Activated T-cell treated with anti-CD3 and anti-CD28 coated beads for 48 hours (primary cell): ENCODE results near the gene LAPTM5.

Experiments used
- DNase-seq: peaks from one replicate; pipeline ENCODE4 v3.0.0-alpha.2; 2020; ENCODE audit warnings: low read depth

Gene LAPTM5

GRCh38 chr1:30714536-30715090 is 43.0 kb downstream of the LAPTM5 start:
- no peak for DNase-seq

- DNase-seq: no peak
Measured at GRCh38 chr1:30714025-30714424, 43.5 kb downstream of the LAPTM5 start.

- no peak for DNase-seq
Measured at GRCh38 chr1:30713311-30713710, 44.3 kb downstream of the LAPTM5 start.

GRCh38 chr1:30712583-30712982 is 45.0 kb downstream of the LAPTM5 start:
- no peak for DNase-seq

- DNase-seq: no peak
Measured at GRCh38 chr1:30710407-30710806, 47.2 kb downstream of the LAPTM5 start.

- no peak for DNase-seq
Measured at GRCh38 chr1:30708361-30708728, 49.2 kb downstream of the LAPTM5 start.

- peak; percentile 61 for DNase-seq
Measured at GRCh38 chr1:30707412-30708360, 49.9 kb downstream of the LAPTM5 start.

- no peak for DNase-seq
Measured at GRCh38 chr1:30706528-30706927, 51.0 kb downstream of the LAPTM5 start.

GRCh38 chr1:30705698-30706097 is 51.9 kb downstream of the LAPTM5 start:
- DNase-seq: no peak

- no peak for DNase-seq
Measured at GRCh38 chr1:30704765-30705509, 52.6 kb downstream of the LAPTM5 start.

- DNase-seq: no peak
Measured at GRCh38 chr1:30704271-30704670, 53.3 kb downstream of the LAPTM5 start.

- DNase-seq: no peak
Measured at GRCh38 chr1:30702823-30703222, 54.8 kb downstream of the LAPTM5 start.

- no peak for DNase-seq
Measured at GRCh38 chr1:30701258-30701633, 56.3 kb downstream of the LAPTM5 start.

GRCh38 chr1:30700528-30701257 is 56.9 kb downstream of the LAPTM5 start:
- no peak for DNase-seq

- DNase-seq: no peak
Measured at GRCh38 chr1:30699762-30700161, 57.8 kb downstream of the LAPTM5 start.

GRCh38 chr1:30698401-30698981 is 59.1 kb downstream of the LAPTM5 start:
- DNase-seq: no peak

- DNase-seq: no peak
Measured at GRCh38 chr1:30697571-30698376, 59.8 kb downstream of the LAPTM5 start.

GRCh38 chr1:30696831-30697230 is 60.7 kb downstream of the LAPTM5 start:
- no peak for DNase-seq

- no peak for DNase-seq
Measured at GRCh38 chr1:30695439-30695841, 62.1 kb downstream of the LAPTM5 start.

- no peak for DNase-seq
Measured at GRCh38 chr1:30694280-30695175, 63.0 kb downstream of the LAPTM5 start.
